ENCODE results near the gene CDH13. TPM values are rescaled to one million over a fixed set of nuclear protein-coding genes. Genes with fewer than 3 reads are reported as not detected.

The CDH13 gene
- total and polyA plus RNA-seq, 7 donors = 6.1 to 30.7 (median 22.8) TPM

GRCh38 chr16:83418565-83418964 is 791.8 kb downstream of the CDH13 start:
- no peak for TF ChIP-seq CTCF (IDR thresholded peaks at IDR 0.05)
- no peak overlapping the region for H3K4me3 ChIP-seq
- DNase-seq = no peak
- ATAC-seq = no peak
- H3K27me3 ChIP-seq (ENCODE audit: insufficient read depth in 3 of 3, low read length in 2 of 3) = no peaks in the 10 kb centered on the region
- intact Hi-C loops (cut with DNase I) = no loop called here
- H3K9me3 ChIP-seq = no peaks in the 10 kb centered on the region
- no peak overlapping the region for H3K27ac ChIP-seq
- H3K36me3 ChIP-seq (ENCODE audit: insufficient read depth in 1 of 2, low read depth in 1 of 2) = no peaks in the 10 kb centered on the region
- no peaks in the 10 kb centered on the region for H3K4me1 ChIP-seq
- 72 to 92% (median 78%) methylated on average over 1 of the region's 1 CpG for WGBS, 3 donors

DNA sequence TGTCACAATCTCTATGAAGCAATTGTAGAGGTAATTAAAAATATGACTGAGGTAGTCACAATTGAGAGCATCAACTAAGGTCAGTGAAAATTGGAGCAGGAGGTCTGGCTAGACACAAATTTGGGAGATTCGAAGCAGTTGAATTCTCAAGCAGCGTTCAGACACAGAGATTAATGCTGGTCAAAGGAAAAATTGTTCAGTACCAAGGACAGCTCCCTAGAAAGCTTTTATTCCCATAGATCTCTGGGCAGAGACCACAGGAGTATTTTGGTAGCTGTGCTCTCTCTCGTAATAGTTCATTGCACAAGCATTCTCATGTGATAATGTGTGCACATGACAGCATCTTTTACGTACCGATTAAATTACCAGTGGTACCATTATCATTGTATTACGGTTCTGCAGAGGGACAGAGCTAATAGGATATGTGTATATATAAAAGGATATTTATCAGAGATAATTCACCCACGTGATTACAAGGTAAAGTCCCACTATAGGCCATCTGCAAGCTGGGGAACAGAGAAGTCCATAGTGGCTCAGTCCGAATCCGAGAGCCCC is 793.5 kb downstream of the CDH13 start:
- Histone ChIP-seq H3K27me3 (ENCODE audit: insufficient read depth in 3 of 3, low read length in 2 of 3) (no peaks in the 10 kb centered on the region), H3K27ac (no peak overlapping the region), H3K4me3 (no peak overlapping the region), H3K4me1 (no peaks in the 10 kb centered on the region), H3K36me3 (ENCODE audit: insufficient read depth in 1 of 2, low read depth in 1 of 2) (no peaks in the 10 kb centered on the region), H3K9me3 (no peaks in the 10 kb centered on the region)
- 70 to 78% (median 71%) methylated on average over 9 of the region's 9 CpGs for WGBS, 3 donors
- intact Hi-C loops (cut with DNase I) = no loop called here
- no peak for TF ChIP-seq CTCF (IDR thresholded peaks at IDR 0.05)
- ATAC-seq (no peak), DNase-seq (no peak)

DNA sequence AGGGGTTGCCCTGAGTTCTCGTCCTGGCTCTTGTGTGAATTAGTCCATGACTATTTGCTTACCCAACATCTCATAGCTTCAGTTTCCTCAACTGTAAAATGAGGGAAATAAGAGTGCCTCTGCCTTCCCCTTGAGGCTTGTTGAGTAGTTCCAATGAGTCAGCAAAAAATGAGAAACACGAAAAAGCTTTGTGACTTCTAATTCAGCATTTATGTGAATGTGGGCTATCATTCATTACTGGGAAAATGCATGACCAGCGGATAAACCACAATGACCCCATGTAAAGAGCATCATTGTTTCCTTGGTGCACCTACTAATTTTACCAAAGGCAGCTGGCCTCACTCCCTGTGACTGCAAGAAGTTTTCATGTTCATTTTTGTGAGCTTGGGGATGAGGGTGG is 806.4 kb downstream of the CDH13 start:
- WGBS, 3 donors = 83 to 92% (median 91%) methylated on average over 3 of the region's 3 CpGs
- Histone ChIP-seq H3K27ac (no peak overlapping the region), H3K4me1 (no peaks in the 10 kb centered on the region), H3K27me3 (ENCODE audit: insufficient read depth in 3 of 3, low read length in 2 of 3) (no peaks in the 10 kb centered on the region), H3K36me3 (ENCODE audit: insufficient read depth in 1 of 2, low read depth in 1 of 2) (no peaks in the 10 kb centered on the region), H3K9me3 (no peaks in the 10 kb centered on the region), H3K4me3 (no peak overlapping the region)
- DNase-seq (no peak), ATAC-seq (no peak)
- intact Hi-C loops (cut with DNase I) = no loop called here
- no peak for TF ChIP-seq CTCF (IDR thresholded peaks at IDR 0.05)

DNA sequence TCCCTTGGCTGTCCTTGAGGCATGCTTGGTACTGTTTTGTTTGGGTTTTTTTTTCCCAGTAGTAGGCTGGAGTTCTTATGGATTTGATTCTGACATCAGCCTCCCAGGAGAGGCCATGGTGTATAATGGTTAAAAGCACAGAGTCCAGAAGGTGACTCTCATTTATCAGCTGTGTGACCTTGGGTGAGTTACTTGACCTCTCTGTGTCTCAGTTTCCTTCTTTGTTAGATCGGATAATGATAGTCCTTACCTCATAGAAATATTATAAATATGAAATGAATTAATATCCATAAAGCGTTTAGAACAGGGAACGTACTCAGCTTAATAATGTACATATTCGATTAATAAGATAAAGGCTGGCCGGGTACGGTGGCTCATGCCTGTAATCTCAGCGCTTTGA is 810.3 kb downstream of the CDH13 start:
- intact Hi-C loops (cut with DNase I) = no loop called here

More for the DNA sequence above, 810.3 kb downstream of the CDH13 start:
- H3K9me3 ChIP-seq = no peaks in the 10 kb centered on the region
- ATAC-seq = no peak
- no peaks in the 10 kb centered on the region for H3K27me3 ChIP-seq (ENCODE audit: insufficient read depth in 3 of 3, low read length in 2 of 3)
- WGBS, 3 donors = 83 to 98% (median 97%) methylated on average over 7 of the region's 7 CpGs
- peaks cover 4% of the 10 kb centered on the region for H3K4me1 ChIP-seq
- H3K27ac ChIP-seq = no peak overlapping the region
- TF ChIP-seq CTCF (IDR thresholded peaks at IDR 0.05) = no peak
- DNase-seq = no peak
- H3K4me3 ChIP-seq = no peak overlapping the region
- H3K36me3 ChIP-seq (ENCODE audit: insufficient read depth in 1 of 2, low read depth in 1 of 2) = no peaks in the 10 kb centered on the region

All from psoas muscle (tissue), 8 donors.